Neural progenitor cell (in vitro differentiated cells): Measurements from ENCODE around the gene KCNH1. TPM values are rescaled to one million over a fixed set of nuclear protein-coding genes. Genes with fewer than 3 reads are reported as not detected.

Source experiments
- DNase-seq: peaks from one replicate; pipeline ENCODE4 v3.0.0-alpha.2; 2016; ENCODE audit warnings: low spot score
- H2AFZ ChIP-seq: fragments of 200-600 bp; sonication (generic); replicated peaks from 2 replicates; pipeline ENCODE4 v1.6.1; 2016; ENCODE audit warnings: antibody characterized with exemption
- H3F3A ChIP-seq: fragments of 200-600 bp; sonication (generic); 2 replicates; pipeline ENCODE4 v1.6.1; 2016; ENCODE audit warnings: antibody characterized with exemption, low read depth
- H3K27ac ChIP-seq: fragments of 200-600 bp; sonication (generic); 2 replicates; pipeline ENCODE4 v1.5.1; 2016; ENCODE audit warnings: mild to moderate bottlenecking
- H3K27me3 ChIP-seq: fragments of 200-600 bp; sonication (generic); 2 replicates; pipeline ENCODE4 v1.6.1; 2016; ENCODE audit warnings: mild to moderate bottlenecking, moderate library complexity
- H3K36me3 ChIP-seq: fragments of 200-600 bp; sonication (generic); 2 replicates; pipeline ENCODE4 v1.5.1; 2016
- H3K4me1 ChIP-seq: fragments of 200-600 bp; sonication (generic); 2 replicates; pipeline ENCODE4 v1.6.1; 2016; ENCODE audit warnings: mixed run types
- H3K4me2 ChIP-seq: fragments of 200-600 bp; sonication (generic); 2 replicates; pipeline ENCODE4 v1.6.1; 2016
- H3K4me3 ChIP-seq: fragments of 200-600 bp; sonication (generic); 2 replicates; pipeline ENCODE4 v1.5.1; 2016
- H3K79me2 ChIP-seq: fragments of 200-600 bp; sonication (generic); 2 replicates; pipeline ENCODE4 v1.6.1; 2016; ENCODE audit warnings: low read depth
- H3K9ac ChIP-seq: fragments of 200-600 bp; sonication (generic); 2 replicates; pipeline ENCODE4 v1.6.1; 2016
- H3K9me3 ChIP-seq: fragments of 200-600 bp; sonication (generic); 2 replicates; pipeline ENCODE4 v1.5.1; 2016; ENCODE audit warnings: low read depth
- H4K20me1 ChIP-seq: fragments of 200-600 bp; sonication (generic); 2 replicates; pipeline ENCODE4 v1.6.1; 2016; ENCODE audit warnings: low read depth
- H3K27ac Mint-ChIP-seq: 3 replicates; pipeline ENCODE4 v1.8.0; 2021; ENCODE audit warnings: mixed read lengths
- H3K27me3 Mint-ChIP-seq: 2 replicates; pipeline ENCODE4 v1.8.0; 2022; ENCODE audit warnings: low read depth, mild to moderate bottlenecking, inconsistent platforms, moderate library complexity, mixed read lengths; ENCODE audit not compliant: insufficient read depth
- H3K36me3 Mint-ChIP-seq: 3 replicates; pipeline ENCODE4 v1.8.0; 2021; ENCODE audit warnings: mixed read lengths
- H3K4me1 Mint-ChIP-seq: 3 replicates; pipeline ENCODE4 v1.8.0; 2021; ENCODE audit warnings: mixed read lengths
- H3K4me3 Mint-ChIP-seq: 3 replicates; pipeline ENCODE4 v1.8.0; 2021; ENCODE audit warnings: mild to moderate bottlenecking, moderate library complexity, mixed read lengths
- H3K9me3 Mint-ChIP-seq: 3 replicates; pipeline ENCODE4 v1.8.0; 2020; ENCODE audit warnings: mixed read lengths
- CTCF ChIP-seq: fragments of 200-600 bp; sonication (generic); IDR thresholded peaks from 2 replicates; pipeline ENCODE4 v1.5.1; 2017; ENCODE audit warnings: antibody characterized with exemption, mild to moderate bottlenecking
- EZH2 ChIP-seq: fragments of 200-600 bp; sonication (generic); IDR thresholded peaks from 2 replicates; pipeline ENCODE4 v1.6.1; 2017; ENCODE audit warnings: antibody characterized with exemption, mild to moderate bottlenecking, moderate library complexity
- EZH2phosphoT487 ChIP-seq: fragments of 200-600 bp; sonication (generic); IDR thresholded peaks from 2 replicates; pipeline ENCODE4 v1.6.1; 2017; ENCODE audit warnings: antibody characterized with exemption
- total RNA-seq: library from RNA; depleted of rRNA; stranded (reverse); fragments of >200 nt; gene quantifications from 2 replicates; pipeline ENCODE4 v1.2.3, GENCODE V29; 2015; ENCODE audit warnings: low replicate concordance

Gene KCNH1
- total RNA-seq, 1 donor from 2014 or later: 1.6 TPM

- Mint-ChIP-seq H3K36me3 (no peaks in the 10 kb centered on the region), H3K27me3 (peaks cover 5% of the 10 kb centered on the region), H3K27ac (no peak overlapping the region), H3K4me3 (no peak overlapping the region), H3K9me3 (peaks cover 17% of the 10 kb centered on the region), H3K4me1 (no peaks in the 10 kb centered on the region)
- Histone ChIP-seq H3K4me3 (no peak overlapping the region), H3K9ac (no peak overlapping the region), H3K36me3 (no peaks in the 10 kb centered on the region), H3K79me2 (no peaks in the 10 kb centered on the region), H3K9me3 (peaks cover 3% of the 10 kb centered on the region), H4K20me1 (no peaks in the 10 kb centered on the region), H3F3A (no peaks in the 10 kb centered on the region), H3K27ac (no peak overlapping the region), H2AFZ (no peak overlapping the region), H3K4me2 (no peak overlapping the region), H3K27me3 (no peaks in the 10 kb centered on the region), H3K4me1 (no peaks in the 10 kb centered on the region)
- TF ChIP-seq EZH2phosphoT487 (no peak), EZH2 (no peak), CTCF (no peak)
- no peak for DNase-seq
Observed at GRCh38 chr1:211153932-211154331, 20.0 kb upstream of the KCNH1 start.

GRCh38 chr1:211148366-211148765, 14.4 kb upstream of the KCNH1 start:
- no peak for DNase-seq
- no peak overlapping the region for H3K4me3 Mint-ChIP-seq
- no peaks in the 10 kb centered on the region for H4K20me1 ChIP-seq
- no peaks in the 10 kb centered on the region for H3K27me3 Mint-ChIP-seq
- no peaks in the 10 kb centered on the region for H3K9me3 Mint-ChIP-seq
- H2AFZ ChIP-seq: no peak overlapping the region
- H3K27ac ChIP-seq: no peak overlapping the region
- no peaks in the 10 kb centered on the region for H3K9me3 ChIP-seq
- no peak overlapping the region for H3K9ac ChIP-seq
- no peak overlapping the region for H3K4me3 ChIP-seq
- no peaks in the 10 kb centered on the region for H3F3A ChIP-seq
- no peaks in the 10 kb centered on the region for H3K4me1 ChIP-seq
- H3K4me2 ChIP-seq: no peak overlapping the region
- TF ChIP-seq EZH2phosphoT487: no peak
- no peak for TF ChIP-seq EZH2
- no peak for TF ChIP-seq CTCF
- H3K27me3 ChIP-seq: no peaks in the 10 kb centered on the region
- H3K36me3 ChIP-seq: no peaks in the 10 kb centered on the region
- no peaks in the 10 kb centered on the region for H3K4me1 Mint-ChIP-seq
- no peak overlapping the region for H3K27ac Mint-ChIP-seq
- no peaks in the 10 kb centered on the region for H3K79me2 ChIP-seq
- H3K36me3 Mint-ChIP-seq: no peaks in the 10 kb centered on the region

GRCh38 chr1:211145944-211146343, 12.0 kb upstream of the KCNH1 start:
- Mint-ChIP-seq H3K27ac (no peak overlapping the region), H3K4me1 (no peaks in the 10 kb centered on the region), H3K4me3 (no peak overlapping the region), H3K27me3 (no peaks in the 10 kb centered on the region), H3K9me3 (peaks cover 2% of the 10 kb centered on the region), H3K36me3 (no peaks in the 10 kb centered on the region)
- no peaks in the 10 kb centered on the region for H3F3A ChIP-seq
- H2AFZ ChIP-seq: no peak overlapping the region
- H3K27me3 ChIP-seq: no peaks in the 10 kb centered on the region
- no peak for DNase-seq
- H3K36me3 ChIP-seq: no peaks in the 10 kb centered on the region
- H3K79me2 ChIP-seq: no peaks in the 10 kb centered on the region
- H3K27ac ChIP-seq: no peak overlapping the region
- no peaks in the 10 kb centered on the region for H3K4me1 ChIP-seq
- H3K9ac ChIP-seq: no peak overlapping the region
- H3K4me2 ChIP-seq: no peak overlapping the region
- no peaks in the 10 kb centered on the region for H4K20me1 ChIP-seq
- no peak overlapping the region for H3K4me3 ChIP-seq
- H3K9me3 ChIP-seq: no peaks in the 10 kb centered on the region
- no peak for TF ChIP-seq CTCF
- TF ChIP-seq EZH2phosphoT487: no peak
- no peak for TF ChIP-seq EZH2
